GM23338 (cell line): ENCODE data around the gene DPYD. TPM values are rescaled to one million over a fixed set of nuclear protein-coding genes. Genes with fewer than 3 reads are reported as not detected.

Source experiments
- ATAC-seq: fragments of 200-7000 bp; cut with Tn5 transposase; 3 replicates; pipeline ENCODE4 v1.9.1; 2020
- DNase-seq: peaks from one replicate; pipeline ENCODE4 v3.0.0-alpha.2; 2015; ENCODE audit warnings: low spot score
- H2AFZ ChIP-seq: fragments of 200-600 bp; sonication (generic); 2 replicates; pipeline ENCODE4 v1.8.0; 2016; ENCODE audit warnings: antibody characterized with exemption, mild to moderate bottlenecking, moderate library complexity
- H3F3A ChIP-seq: fragments of 200-600 bp; sonication (generic); replicated peaks from 2 replicates; pipeline ENCODE4 v1.8.0; 2017; ENCODE audit warnings: antibody characterized with exemption, mixed run types, low read depth
- H3K27ac ChIP-seq: fragments of 200-600 bp; sonication (generic); 2 replicates; pipeline ENCODE4 v1.6.1; 2016; ENCODE audit warnings: low read depth
- H3K27me3 ChIP-seq: fragments of 200-600 bp; sonication (generic); 2 replicates; pipeline ENCODE4 v1.8.0; 2016; ENCODE audit warnings: mild to moderate bottlenecking, mixed run types, moderate library complexity; ENCODE audit not compliant: insufficient read depth
- H3K36me3 ChIP-seq: fragments of 200-600 bp; sonication (generic); 2 replicates; pipeline ENCODE4 v1.8.0; 2016; ENCODE audit warnings: mild to moderate bottlenecking; ENCODE audit not compliant: insufficient read depth
- H3K4me1 ChIP-seq: fragments of 200-600 bp; sonication (generic); 2 replicates; pipeline ENCODE4 v1.8.0; 2016; ENCODE audit warnings: mild to moderate bottlenecking, moderate library complexity; ENCODE audit not compliant: insufficient read depth
- H3K4me2 ChIP-seq: fragments of 200-600 bp; sonication (generic); 2 replicates; pipeline ENCODE4 v1.7.1; 2017; ENCODE audit warnings: mixed run types
- H3K4me3 ChIP-seq: fragments of 200-600 bp; sonication (generic); 2 replicates; pipeline ENCODE4 v1.6.1; 2016; ENCODE audit warnings: mixed run types
- H3K79me2 ChIP-seq: fragments of 200-600 bp; sonication (generic); replicated peaks from 2 replicates; pipeline ENCODE4 v1.8.0; 2017; ENCODE audit warnings: mild to moderate bottlenecking; ENCODE audit not compliant: insufficient read depth
- H3K9me2 ChIP-seq: fragments of 200-600 bp; sonication (generic); 2 replicates; pipeline ENCODE4 v1.8.0; 2017; ENCODE audit not compliant: insufficient read depth
- H4K20me1 ChIP-seq: fragments of 200-600 bp; sonication (generic); replicated peaks from 2 replicates; pipeline ENCODE4 v1.8.0; 2017; ENCODE audit warnings: mild to moderate bottlenecking; ENCODE audit not compliant: insufficient read depth
- H3K27ac Mint-ChIP-seq: 2 replicates; pipeline ENCODE4 v1.8.0; 2020; ENCODE audit warnings: inconsistent platforms, mild to moderate bottlenecking, moderate library complexity, mixed read lengths
- H3K27me3 Mint-ChIP-seq: 3 replicates; pipeline ENCODE4 v1.8.0; 2022; ENCODE audit warnings: low read depth, mild to moderate bottlenecking, moderate library complexity, mixed read lengths, inconsistent platforms; ENCODE audit not compliant: insufficient read depth, poor library complexity
- H3K36me3 Mint-ChIP-seq: 3 replicates; pipeline ENCODE4 v1.8.0; 2021; ENCODE audit warnings: low read depth, mild to moderate bottlenecking, inconsistent platforms, moderate library complexity, mixed read lengths
- H3K4me1 Mint-ChIP-seq: 3 replicates; pipeline ENCODE4 v1.8.0; 2020; ENCODE audit warnings: mild to moderate bottlenecking, inconsistent platforms, mixed read lengths
- H3K4me3 Mint-ChIP-seq: 3 replicates; pipeline ENCODE4 v1.8.0; 2021; ENCODE audit warnings: moderate library complexity, mild to moderate bottlenecking, inconsistent platforms, mixed read lengths
- H3K9me3 Mint-ChIP-seq: 3 replicates; pipeline ENCODE4 v1.8.0; 2020; ENCODE audit warnings: moderate library complexity, mild to moderate bottlenecking, inconsistent platforms, mixed read lengths
- CREB1 ChIP-seq: fragments of 250-450 bp; sonication (Bioruptor Pico); IDR thresholded peaks from 2 replicates; pipeline ENCODE4 v1.5.0; 2020; ENCODE audit warnings: low read depth, mild to moderate bottlenecking, moderate library complexity
- CTCF ChIP-seq, 2 experiments: fragments of 200-600 bp in 1 of 2; sonication (generic) in 1 of 2; conservative IDR thresholded peaks; 2 replicates each; pipeline versions ENCODE4 v1.5.1 to v1.6.1; 2016 to 2017; ENCODE audit warnings: antibody characterized with exemption in 2 of 2, low read depth in 2 of 2, mild to moderate bottlenecking in 2 of 2, moderate library complexity in 1 of 2
- ETS1 ChIP-seq: IDR thresholded peaks from 2 replicates; pipeline ENCODE4 v1.6.1; 2016; ENCODE audit warnings: antibody characterized with exemption
- EZH2 ChIP-seq: fragments of 200-600 bp; sonication (generic); IDR thresholded peaks from one replicate; pipeline ENCODE4 v1.8.0; 2017; ENCODE audit warnings: antibody characterized with exemption, mild to moderate bottlenecking, low read depth; ENCODE audit not compliant: unreplicated experiment
- EZH2phosphoT487 ChIP-seq: fragments of 200-600 bp; sonication (generic); IDR thresholded peaks from one replicate; pipeline ENCODE4 v1.8.1; 2018; ENCODE audit warnings: antibody characterized with exemption; ENCODE audit not compliant: unreplicated experiment
- JUNB ChIP-seq: IDR thresholded peaks from one replicate; pipeline ENCODE4 v1.6.1; 2016; ENCODE audit warnings: antibody characterized with exemption; ENCODE audit not compliant: unreplicated experiment
- NANOG ChIP-seq: IDR thresholded peaks from 2 replicates; pipeline ENCODE4 v1.6.1; 2016; ENCODE audit warnings: antibody characterized with exemption, borderline replicate concordance
- POLR2AphosphoS5 ChIP-seq: IDR thresholded peaks from 2 replicates; pipeline ENCODE4 v1.6.1; 2016; ENCODE audit warnings: antibody characterized with exemption, low read depth
- STAT1 ChIP-seq: IDR thresholded peaks from one replicate; pipeline ENCODE4 v1.6.1; 2016; ENCODE audit warnings: antibody characterized with exemption; ENCODE audit not compliant: unreplicated experiment
- ZNF114 ChIP-seq: fragments of 250-450 bp; sonication (Bioruptor Pico); IDR thresholded peaks from 2 replicates; pipeline ENCODE4 v1.5.0; 2020; ENCODE audit warnings: mild to moderate bottlenecking, moderate library complexity
- ZNF331 ChIP-seq: fragments of 250-450 bp; sonication (Bioruptor Pico); IDR thresholded peaks from 2 replicates; pipeline ENCODE4 v1.5.0; 2020; ENCODE audit warnings: low read depth, mild to moderate bottlenecking, moderate library complexity
- ZNF462 ChIP-seq: fragments of 250-450 bp; sonication (Bioruptor Pico); IDR thresholded peaks from 2 replicates; pipeline ENCODE4 v1.5.0; 2020; ENCODE audit warnings: mild to moderate bottlenecking, moderate library complexity
- polyA plus RNA-seq: library from polyadenylated mRNA; unstranded; fragments of >200 nt; fragmentation: Nextera tagmentation; extraction: Ambion mirVana; gene quantifications from 2 replicates; pipeline ENCODE4 v1.2.1, GENCODE V29; 2016
- total RNA-seq: library from RNA; depleted of rRNA; stranded (reverse); fragments of >200 nt; shearing (Covaris generic); gene quantifications from 2 replicates; pipeline ENCODE4 v1.2.3, GENCODE V29; 2014
- TF ChIP-seq, protein P1 (sequence below): IDR thresholded peaks from one replicate; pipeline ENCODE4 v1.6.1; 2018; ENCODE audit warnings: antibody characterized with exemption; ENCODE audit not compliant: unreplicated experiment

Gene DPYD
- total and polyA plus RNA-seq, 2 experiments from 2014 or later, result 0.50 to 1.6 TPM

DNA sequence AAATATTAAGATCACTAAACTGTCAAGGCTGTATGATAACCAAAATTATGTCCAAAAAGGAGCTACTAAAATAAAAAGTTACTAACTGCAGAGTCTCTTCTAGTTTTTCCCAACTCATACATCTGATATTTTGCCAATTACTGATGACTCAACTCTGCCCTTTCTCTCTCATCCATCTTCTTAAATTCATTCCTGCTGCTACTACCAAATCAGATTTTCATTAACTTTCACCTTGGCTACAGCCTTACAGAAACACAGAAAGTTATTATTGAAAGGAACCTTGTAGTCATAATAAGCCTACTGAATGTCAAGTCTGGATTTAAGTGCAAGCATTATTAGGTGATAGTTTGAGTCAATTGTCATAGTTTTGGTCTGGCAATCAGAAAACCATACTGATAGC, 273.1 kb downstream of the DPYD start:
- H3K27ac Mint-ChIP-seq, result no peak overlapping the region
- H3K9me2 ChIP-seq, result no peaks in the 10 kb centered on the region
- no peaks in the 10 kb centered on the region for H3F3A ChIP-seq
- DNase-seq, result no peak
- H3K27me3 ChIP-seq, result no peaks in the 10 kb centered on the region
- H3K4me1 Mint-ChIP-seq, result peaks cover 3% of the 10 kb centered on the region; the same call in 1 of the 3 replicates
- no peak overlapping the region for H3K4me3 ChIP-seq
- no peaks in the 10 kb centered on the region for H4K20me1 ChIP-seq
- H3K4me2 ChIP-seq, result no peak overlapping the region
- TF ChIP-seq ZNF331 (CRISPR knock-in tag) (no peak), ETS1 (no peak), CREB1 (CRISPR knock-in tag) (no peak), CTCF (conservative IDR thresholded peaks at IDR 0.05; ENCODE audit: low read depth in 2 of 2) (no peak), EZH2 (no peak), EZH2phosphoT487 (no peak), ZNF462 (CRISPR knock-in tag) (no peak), STAT1 (no peak), POLR2AphosphoS5 (no peak), NANOG (no peak), ZNF114 (no peak), JUNB (no peak)
- TF ChIP-seq, protein P1, sequence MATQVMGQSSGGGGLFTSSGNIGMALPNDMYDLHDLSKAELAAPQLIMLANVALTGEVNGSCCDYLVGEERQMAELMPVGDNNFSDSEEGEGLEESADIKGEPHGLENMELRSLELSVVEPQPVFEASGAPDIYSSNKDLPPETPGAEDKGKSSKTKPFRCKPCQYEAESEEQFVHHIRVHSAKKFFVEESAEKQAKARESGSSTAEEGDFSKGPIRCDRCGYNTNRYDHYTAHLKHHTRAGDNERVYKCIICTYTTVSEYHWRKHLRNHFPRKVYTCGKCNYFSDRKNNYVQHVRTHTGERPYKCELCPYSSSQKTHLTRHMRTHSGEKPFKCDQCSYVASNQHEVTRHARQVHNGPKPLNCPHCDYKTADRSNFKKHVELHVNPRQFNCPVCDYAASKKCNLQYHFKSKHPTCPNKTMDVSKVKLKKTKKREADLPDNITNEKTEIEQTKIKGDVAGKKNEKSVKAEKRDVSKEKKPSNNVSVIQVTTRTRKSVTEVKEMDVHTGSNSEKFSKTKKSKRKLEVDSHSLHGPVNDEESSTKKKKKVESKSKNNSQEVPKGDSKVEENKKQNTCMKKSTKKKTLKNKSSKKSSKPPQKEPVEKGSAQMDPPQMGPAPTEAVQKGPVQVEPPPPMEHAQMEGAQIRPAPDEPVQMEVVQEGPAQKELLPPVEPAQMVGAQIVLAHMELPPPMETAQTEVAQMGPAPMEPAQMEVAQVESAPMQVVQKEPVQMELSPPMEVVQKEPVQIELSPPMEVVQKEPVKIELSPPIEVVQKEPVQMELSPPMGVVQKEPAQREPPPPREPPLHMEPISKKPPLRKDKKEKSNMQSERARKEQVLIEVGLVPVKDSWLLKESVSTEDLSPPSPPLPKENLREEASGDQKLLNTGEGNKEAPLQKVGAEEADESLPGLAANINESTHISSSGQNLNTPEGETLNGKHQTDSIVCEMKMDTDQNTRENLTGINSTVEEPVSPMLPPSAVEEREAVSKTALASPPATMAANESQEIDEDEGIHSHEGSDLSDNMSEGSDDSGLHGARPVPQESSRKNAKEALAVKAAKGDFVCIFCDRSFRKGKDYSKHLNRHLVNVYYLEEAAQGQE, result no peak
- no peaks in the 10 kb centered on the region for H3K4me1 ChIP-seq
- H3K36me3 ChIP-seq, result no peaks in the 10 kb centered on the region
- H3K4me3 Mint-ChIP-seq, result no peak overlapping the region
- peaks cover 26% of the 10 kb centered on the region for H3K9me3 Mint-ChIP-seq
- H3K79me2 ChIP-seq, result no peaks in the 10 kb centered on the region
- no peaks in the 10 kb centered on the region for H3K27me3 Mint-ChIP-seq
- H2AFZ ChIP-seq, result no peak overlapping the region
- ATAC-seq, result no peak
- H3K27ac ChIP-seq, result no peak overlapping the region
- H3K36me3 Mint-ChIP-seq, result peaks cover 6% of the 10 kb centered on the region; the same call in 2 of the 3 replicates
